NCI-H2107 treated with DMSO at 0.1 percent for 48 hours (cell line): ENCODE results near the gene BMP10.

ENCODE experiments used
- DNase-seq: peaks from one replicate; lab custom pipeline; 2025; ENCODE audit not compliant: unreplicated experiment; lab: John Stamatoyannopoulos, UW

The BMP10 gene

DNA sequence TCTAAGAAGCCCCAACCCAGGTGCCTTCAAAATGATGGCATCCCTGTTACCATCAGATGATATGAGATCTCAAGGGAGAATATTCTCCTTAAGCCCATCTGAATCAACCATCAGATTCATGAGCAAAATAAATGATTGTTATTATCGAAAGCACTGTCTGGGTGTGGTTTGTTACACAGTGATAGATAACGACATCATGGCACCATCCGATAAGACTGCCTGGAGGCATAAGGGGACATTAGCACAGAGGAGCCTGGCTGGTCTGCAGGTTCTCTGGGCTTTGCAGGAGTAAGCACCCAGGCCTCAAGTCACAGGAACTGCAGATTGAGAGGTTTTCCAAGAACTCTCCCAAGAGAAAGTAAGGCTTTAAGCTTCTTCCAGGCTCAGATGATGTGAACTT, 15.6 kb downstream of the BMP10 start:
- DNase-seq, result no peak

DNA sequence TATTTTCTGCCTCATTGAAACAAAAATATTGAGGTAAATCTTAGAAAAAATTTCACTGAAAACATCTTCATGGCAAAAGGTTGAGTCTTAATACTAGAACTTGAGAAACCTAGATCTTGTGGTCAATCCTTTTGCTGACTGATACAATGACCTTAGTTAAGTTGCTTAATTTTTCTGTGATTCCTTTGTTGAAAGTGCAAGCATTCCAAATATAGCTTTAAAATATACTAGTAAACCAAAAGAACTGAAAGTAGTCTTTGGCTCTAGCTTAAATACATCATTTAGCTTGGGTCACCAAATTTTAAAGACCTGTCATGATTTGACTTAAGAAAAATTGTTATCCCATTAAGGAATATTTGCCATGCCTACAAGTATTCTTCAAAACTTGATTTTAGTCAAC, 16.7 kb downstream of the BMP10 start:
- no peak for DNase-seq

GRCh38 chr2:68853915-68854314, 17.3 kb downstream of the BMP10 start:
- no peak for DNase-seq

DNA sequence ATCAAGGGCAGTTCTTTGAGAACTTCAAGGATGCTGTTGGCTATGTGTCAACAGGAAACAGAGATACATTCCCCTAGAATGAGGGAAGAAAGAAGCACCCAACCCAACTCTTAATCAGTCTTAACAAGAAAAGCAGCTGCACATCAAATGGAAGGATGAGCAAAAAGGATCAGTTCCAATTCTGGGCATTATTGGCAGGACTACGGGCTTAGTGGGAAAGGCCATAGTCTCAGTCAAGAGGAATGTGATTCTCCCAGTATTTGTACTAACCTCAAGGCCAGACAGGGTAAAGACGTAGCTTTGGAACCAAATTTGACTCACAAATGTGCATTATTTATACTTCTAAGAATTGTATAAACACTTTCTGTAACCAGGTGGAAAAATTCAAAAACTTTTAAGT, 18.2 kb downstream of the BMP10 start:
- no peak for DNase-seq

- no peak for DNase-seq
Measured at GRCh38 chr2:68850524-68850923, 20.7 kb downstream of the BMP10 start.

GRCh38 chr2:68849579-68850030, 21.6 kb downstream of the BMP10 start:
- no peak for DNase-seq

GRCh38 chr2:68847751-68848150, 23.4 kb downstream of the BMP10 start:
- no peak for DNase-seq

DNA sequence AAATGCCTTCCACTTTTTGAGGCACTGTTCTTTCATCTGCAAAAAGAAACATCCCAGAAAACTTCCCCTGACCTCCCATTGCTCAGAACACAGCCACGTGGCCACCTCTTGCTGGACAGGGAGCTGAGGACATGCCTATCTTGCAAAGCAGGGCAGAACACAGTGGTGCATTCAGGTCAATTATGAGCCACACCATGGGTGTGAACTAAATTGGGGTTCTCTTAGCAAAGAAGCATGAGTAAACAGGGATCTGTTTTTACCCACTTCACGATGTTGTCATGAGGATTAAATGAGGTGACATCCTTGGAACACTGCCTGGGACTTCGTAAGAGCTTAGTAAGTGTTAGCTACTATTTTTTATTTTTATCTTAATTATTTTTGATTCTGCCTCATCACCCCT, 25.1 kb downstream of the BMP10 start:
- DNase-seq, result no peak

DNA sequence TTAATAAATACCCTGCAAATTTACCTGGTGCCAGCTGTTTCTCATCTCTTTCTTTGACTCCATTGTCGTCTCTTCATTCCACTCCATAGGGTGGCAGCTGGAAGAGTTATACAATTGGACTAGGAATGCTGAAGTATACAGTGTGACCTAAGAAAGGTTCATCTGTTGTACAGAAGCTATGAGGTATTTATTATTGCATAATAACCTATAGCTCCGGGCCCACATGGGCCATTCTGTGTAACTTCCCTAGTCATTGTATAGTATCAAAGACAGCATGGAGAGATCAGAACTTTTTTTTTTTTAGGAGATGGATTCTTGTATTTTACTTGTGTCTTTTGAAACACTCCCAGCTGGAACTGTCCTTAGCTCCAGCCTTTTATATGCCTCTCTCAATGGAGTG, 26.2 kb downstream of the BMP10 start:
- no peak for DNase-seq

- no peak for DNase-seq
Measured at GRCh38 chr2:68839260-68839833, 31.9 kb downstream of the BMP10 start.

- no peak for DNase-seq
Measured at GRCh38 chr2:68838641-68839040, 32.6 kb downstream of the BMP10 start.

GRCh38 chr2:68837861-68838341, 33.3 kb downstream of the BMP10 start:
- no peak for DNase-seq

DNA sequence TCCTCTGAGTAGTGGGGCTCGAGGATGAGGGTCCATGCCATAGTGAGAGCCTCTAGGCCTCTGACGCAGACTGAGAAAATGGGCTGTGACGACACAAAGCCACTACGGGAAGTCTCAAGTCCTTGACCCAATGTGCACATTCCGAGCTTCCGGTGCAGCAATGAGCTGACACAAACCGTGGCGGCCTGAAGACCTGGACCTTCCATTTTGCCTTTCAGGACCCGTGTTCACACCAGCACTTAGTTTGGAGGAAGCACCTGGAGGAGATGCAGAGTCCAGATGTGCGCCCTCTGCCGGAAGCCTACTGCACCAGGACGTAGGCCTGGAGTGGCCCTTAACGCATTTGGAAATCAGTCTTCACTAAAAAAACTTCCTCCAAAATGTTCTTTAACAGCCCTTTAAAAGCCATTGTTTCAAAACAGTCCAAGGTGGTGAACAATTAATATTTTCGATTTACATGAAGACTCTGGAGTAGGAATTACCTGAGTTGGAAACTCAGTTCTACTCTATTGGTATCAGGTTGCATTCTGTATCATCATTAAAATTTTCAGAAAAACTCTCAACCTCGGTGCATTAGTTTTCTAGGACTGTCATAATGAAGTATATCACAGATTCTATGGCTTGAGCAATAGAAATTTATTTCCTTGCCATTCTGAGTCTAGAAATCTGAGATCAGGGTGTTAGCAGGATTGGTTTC, 33.9 kb downstream of the BMP10 start:
- no peak for DNase-seq

GRCh38 chr2:68835621-68836020, 35.6 kb downstream of the BMP10 start:
- DNase-seq, result no peak

DNA sequence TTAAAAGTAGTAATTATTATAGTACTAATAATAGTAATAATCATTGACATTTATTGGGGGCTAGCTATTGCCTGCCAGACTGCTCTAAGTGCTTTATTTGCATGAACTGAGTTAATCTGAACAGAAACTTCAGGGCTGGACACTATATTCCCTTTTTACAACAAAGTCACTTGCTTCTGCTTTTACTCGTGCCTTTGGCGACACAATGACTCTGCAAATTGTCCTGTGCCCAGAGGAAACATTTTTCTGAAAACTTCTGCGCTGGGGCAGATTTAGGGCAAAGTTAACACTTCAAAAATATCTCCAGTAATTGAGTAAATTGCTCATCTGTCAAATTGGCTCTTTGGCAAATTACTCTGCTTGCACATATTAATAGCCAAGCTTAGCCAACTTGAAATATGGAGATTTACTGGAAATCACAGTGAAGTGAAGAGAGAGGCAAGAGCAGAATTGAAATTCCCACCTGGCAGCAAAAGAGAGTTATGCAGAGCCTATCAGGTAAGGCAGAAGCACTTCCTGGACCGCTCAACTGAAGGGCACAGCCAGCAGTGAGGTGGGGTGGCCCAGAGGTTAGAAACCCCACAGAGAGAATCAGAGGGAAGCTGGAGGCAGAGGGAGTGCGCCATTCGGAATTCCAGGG, 36.3 kb downstream of the BMP10 start:
- DNase-seq, result no peak

DNA sequence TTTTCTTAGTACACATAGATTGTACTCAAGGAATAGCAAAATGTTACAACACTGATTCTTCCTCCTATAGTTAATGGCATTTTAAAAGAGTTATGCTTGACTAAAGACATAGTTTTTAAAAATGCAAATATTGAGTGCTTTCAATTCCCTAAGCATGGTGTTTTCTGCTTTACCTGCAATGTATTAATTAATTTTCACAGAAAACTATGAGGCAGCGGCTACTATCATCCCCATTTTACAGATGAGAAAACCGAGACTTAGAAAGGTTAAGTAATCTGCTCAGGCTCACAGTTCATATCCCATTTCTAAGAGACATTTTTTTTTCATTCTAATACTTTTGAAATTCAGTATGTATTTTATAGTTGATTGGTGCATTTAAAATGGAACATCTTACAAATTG, 38.0 kb downstream of the BMP10 start:
- DNase-seq, result no peak

DNA sequence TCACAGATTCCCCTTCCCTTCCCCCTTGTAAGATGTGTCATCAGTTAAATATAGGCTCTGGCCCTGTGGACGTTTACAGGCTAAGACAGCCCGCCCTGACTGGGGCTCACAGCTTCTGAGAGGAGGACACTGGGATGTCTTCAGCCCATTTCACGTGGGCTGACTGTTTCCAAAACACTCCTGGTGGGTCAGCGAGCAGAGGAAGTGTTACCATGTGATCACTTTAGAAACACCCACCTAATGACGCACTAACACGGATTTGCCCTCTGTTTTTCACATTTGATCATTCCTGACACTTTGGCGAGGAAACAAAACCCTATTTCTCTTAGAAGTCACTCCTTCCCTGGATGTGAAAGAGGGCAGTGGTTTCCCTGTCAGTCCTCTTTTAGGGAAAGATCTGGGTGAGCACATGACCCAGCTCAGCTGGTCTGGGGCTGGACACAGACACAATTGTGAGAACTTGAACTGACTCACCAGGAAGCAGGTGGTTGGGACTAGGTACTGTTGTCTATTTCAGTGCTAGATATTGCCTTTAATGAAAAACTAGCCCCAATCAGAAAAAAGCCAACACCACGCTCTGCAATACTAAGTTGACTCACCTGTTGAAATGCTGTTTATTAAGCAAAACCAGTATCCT, 38.8 kb downstream of the BMP10 start:
- DNase-seq, result no peak

- no peak for DNase-seq
Measured at GRCh38 chr2:68831686-68832232, 39.4 kb downstream of the BMP10 start.

- no peak for DNase-seq
Measured at GRCh38 chr2:68829749-68830148, 41.4 kb downstream of the BMP10 start.

DNA sequence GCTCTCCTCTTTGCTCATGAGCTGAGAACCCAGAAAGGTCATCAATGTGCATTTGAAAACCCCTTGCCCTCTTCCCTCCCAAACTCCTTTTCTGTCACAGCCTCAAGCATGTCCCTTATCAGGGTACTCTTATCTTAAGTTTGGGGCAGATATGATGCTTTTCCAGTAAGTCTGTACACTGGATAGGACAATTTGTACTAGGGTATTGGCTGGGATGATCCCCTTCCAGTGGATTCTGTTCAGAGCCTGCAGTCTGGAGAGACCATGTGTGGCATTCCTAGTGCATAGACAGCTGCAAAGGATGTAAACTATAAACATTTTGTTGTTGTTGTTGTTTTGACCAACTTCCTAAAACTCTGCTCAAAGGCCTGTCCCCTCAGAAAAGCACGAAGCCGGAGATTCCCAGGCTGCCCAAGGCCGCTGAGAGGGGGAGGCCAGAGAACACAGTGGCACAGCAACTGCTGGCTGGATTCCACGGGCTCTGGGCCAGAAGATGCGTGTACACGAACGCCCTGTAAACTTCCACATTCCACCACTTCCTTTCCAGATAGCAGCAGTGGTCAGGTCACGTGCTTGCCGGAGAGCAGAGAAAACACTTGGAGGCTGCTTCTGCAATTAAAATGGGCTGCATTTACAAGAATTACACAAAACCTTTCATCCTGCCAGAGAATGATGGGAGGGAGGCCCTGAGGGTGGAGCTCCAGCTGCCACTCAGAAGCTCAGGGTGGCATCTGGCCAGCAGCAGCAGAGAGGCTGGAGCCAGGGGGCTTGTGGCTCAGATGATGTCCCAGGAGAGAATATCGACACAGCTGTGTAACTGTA, 42.1 kb downstream of the BMP10 start:
- DNase-seq, result no peak

GRCh38 chr2:68827666-68828065, 43.5 kb downstream of the BMP10 start:
- DNase-seq, result no peak
